IPS-11a (cell line): ENCODE data around the gene RENBP.
A peak's percentile ranks its signal among the peaks of the same experiment; 100 is the strongest.

Experiments used
- H3K4me3 ChIP-seq: one replicate; pipeline ENCODE4 v1.5.1; 2013; ENCODE audit warnings: low read depth, low read length, control low read depth

The RENBP gene

GRCh38 chrX:153901753-153902140 lies 42.7 kb downstream of the RENBP start:
- no peak overlapping the region for H3K4me3 ChIP-seq

GRCh38 chrX:153900831-153901752 lies 43.4 kb downstream of the RENBP start:
- H3K4me3 ChIP-seq: no peak overlapping the region

- no peak overlapping the region for H3K4me3 ChIP-seq
These were observed 46.5 kb downstream of the RENBP start for GRCh38 chrX:153897899-153898298.

GRCh38 chrX:153889123-153889522 lies 55.3 kb downstream of the RENBP start:
- no peak overlapping the region for H3K4me3 ChIP-seq

GRCh38 chrX:153888344-153888743 lies 56.1 kb downstream of the RENBP start:
- H3K4me3 ChIP-seq: no peak overlapping the region

- H3K4me3 ChIP-seq: no peak overlapping the region
These were observed 57.1 kb downstream of the RENBP start for GRCh38 chrX:153887385-153887784.

GRCh38 chrX:153886915-153887314 lies 57.5 kb downstream of the RENBP start:
- H3K4me3 ChIP-seq: no peak overlapping the region

GRCh38 chrX:153885968-153886903 lies 58.2 kb downstream of the RENBP start, which contains the start of gene L1CAM:
TSS of gene L1CAM (minus strand) at chrX:153886173. CDS start at chrX:153875836, 10,337 bp downstream.
- peak within 1 kb of the TSS; percentile 48 for H3K4me3 ChIP-seq
